HCT116 (cell line): ENCODE results near the gene TINCR.

ENCODE experiments used
- CEBPB ChIP-seq: IDR thresholded peaks from 2 replicates; pipeline ENCODE4 v1.6.1; 2012; ENCODE audit warnings: low read depth
- EZH2phosphoT487 ChIP-seq: fragments of 200-600 bp; IDR thresholded peaks from 2 replicates; pipeline ENCODE4 v1.6.1; 2018; ENCODE audit warnings: antibody characterized with exemption, borderline replicate concordance
- MAX ChIP-seq: IDR thresholded peaks from 2 replicates; pipeline ENCODE4 v1.6.1; 2012
- POLR2A ChIP-seq: IDR thresholded peaks from 2 replicates; pipeline ENCODE4 v1.7.0; 2011; ENCODE audit warnings: borderline replicate concordance; ENCODE audit not compliant: insufficient read depth, insufficient read length; ENCODE audit errors: extremely low read depth
- POLR2AphosphoS5 ChIP-seq: IDR thresholded peaks from 2 replicates; pipeline ENCODE4 v1.6.1; 2011; ENCODE audit warnings: mild to moderate bottlenecking, low read depth, low read length, moderate library complexity
- RAD21 ChIP-seq: IDR thresholded peaks from 2 replicates; pipeline ENCODE4 v1.6.1; 2012; ENCODE audit warnings: low read depth, mild to moderate bottlenecking
- REST ChIP-seq: IDR thresholded peaks from 2 replicates; pipeline ENCODE4 v1.6.1; 2012; ENCODE audit warnings: low read depth
- SP1 ChIP-seq: IDR thresholded peaks from 2 replicates; pipeline ENCODE4 v1.6.1; 2012; ENCODE audit warnings: low read depth
- TCF7L2 ChIP-seq: IDR thresholded peaks from 2 replicates; pipeline ENCODE4 v1.7.0; 2011; ENCODE audit warnings: borderline replicate concordance, inconsistent platforms; ENCODE audit not compliant: insufficient read depth, insufficient read length; ENCODE audit errors: extremely low read depth
- TF ChIP-seq, protein P1 (sequence below), 3 experiments: fragments of 200-600 bp in 1 of 3; sonication (generic) in 1 of 3; IDR thresholded peaks in 2 of 3; conservative IDR thresholded peaks in 1 of 3; 2 replicates each; pipeline ENCODE4 v1.5.1; 2012 to 2017; ENCODE audit warnings: low read depth in 2 of 3, low read length in 2 of 3, antibody characterized with exemption in 1 of 3, borderline replicate concordance in 1 of 3, control low read depth in 1 of 3, mild to moderate bottlenecking in 1 of 3, mixed read lengths in 1 of 3, mixed run types in 1 of 3, moderate library complexity in 1 of 3; ENCODE audit not compliant: insufficient read depth in 1 of 3

GRCh38 chr19:5534787-5535586, 32.8 kb downstream of the TINCR start:
- TF ChIP-seq, protein P1, sequence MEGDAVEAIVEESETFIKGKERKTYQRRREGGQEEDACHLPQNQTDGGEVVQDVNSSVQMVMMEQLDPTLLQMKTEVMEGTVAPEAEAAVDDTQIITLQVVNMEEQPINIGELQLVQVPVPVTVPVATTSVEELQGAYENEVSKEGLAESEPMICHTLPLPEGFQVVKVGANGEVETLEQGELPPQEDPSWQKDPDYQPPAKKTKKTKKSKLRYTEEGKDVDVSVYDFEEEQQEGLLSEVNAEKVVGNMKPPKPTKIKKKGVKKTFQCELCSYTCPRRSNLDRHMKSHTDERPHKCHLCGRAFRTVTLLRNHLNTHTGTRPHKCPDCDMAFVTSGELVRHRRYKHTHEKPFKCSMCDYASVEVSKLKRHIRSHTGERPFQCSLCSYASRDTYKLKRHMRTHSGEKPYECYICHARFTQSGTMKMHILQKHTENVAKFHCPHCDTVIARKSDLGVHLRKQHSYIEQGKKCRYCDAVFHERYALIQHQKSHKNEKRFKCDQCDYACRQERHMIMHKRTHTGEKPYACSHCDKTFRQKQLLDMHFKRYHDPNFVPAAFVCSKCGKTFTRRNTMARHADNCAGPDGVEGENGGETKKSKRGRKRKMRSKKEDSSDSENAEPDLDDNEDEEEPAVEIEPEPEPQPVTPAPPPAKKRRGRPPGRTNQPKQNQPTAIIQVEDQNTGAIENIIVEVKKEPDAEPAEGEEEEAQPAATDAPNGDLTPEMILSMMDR (IDR thresholded peaks at IDR 0.05 in 2 of 3, conservative IDR thresholded peaks at IDR 0.05 in 1 of 3; ENCODE audit: borderline replicate concordance in 1 of 3, insufficient read depth in 1 of 3, low read depth in 2 of 3, low read length in 2 of 3): peak; percentile 39 to 94 (median 89); a peak in 5 of 6 replicates
- TF ChIP-seq RAD21 (peak; percentile 33; the same call in 1 of the 2 replicates), MAX (no peak), EZH2phosphoT487 (no peak), POLR2A (no peak), REST (no peak), SP1 (no peak), POLR2AphosphoS5 (no peak), TCF7L2 (no peak), CEBPB (no peak)
